Measurements from ENCODE around the gene GSTM5.
"Not testable (repeated sequence)": the region's sequence is repeated elsewhere in the genome, so short reads cannot be mapped to it uniquely, and the experiment has no call there.

Gene GSTM5

GRCh38 chr1:109762039-109762585 lies 50.1 kb downstream of the GSTM5 start:
- DNase-seq (ENCODE audit: low spot score) = no peak

- peak; percentile 34 for DNase-seq (ENCODE audit: low spot score)
Observed at GRCh38 chr1:109762821-109763645, 51.0 kb downstream of the GSTM5 start.

GRCh38 chr1:109763646-109764415 lies 51.8 kb downstream of the GSTM5 start, which contains the start of gene EPS8L3:
EPS8L3 (minus strand) TSS chr1:109763923; CDS start chr1:109761749, 2,174 bp downstream.
- DNase-seq (ENCODE audit: low spot score) = no peak

GRCh38 chr1:109764561-109765482 lies 52.8 kb downstream of the GSTM5 start:
- DNase-seq (ENCODE audit: low spot score) = no peak

GRCh38 chr1:109765483-109765815 lies 53.4 kb downstream of the GSTM5 start:
- no peak for DNase-seq (ENCODE audit: low spot score)

- DNase-seq (ENCODE audit: low spot score) = no peak
Observed at GRCh38 chr1:109765896-109766615, 54.0 kb downstream of the GSTM5 start.

- DNase-seq (ENCODE audit: low spot score) = not testable (repeated sequence)
Observed at GRCh38 chr1:109766991-109767636, 55.1 kb downstream of the GSTM5 start.
